ENCODE measurements around the gene SYNE1. TPM values are rescaled to one million over a fixed set of nuclear protein-coding genes. Genes with fewer than 3 reads are reported as not detected.

Gene SYNE1
- total and polyA plus RNA-seq, 10 donors: 27.8 to 336 (median 247) TPM

DNA sequence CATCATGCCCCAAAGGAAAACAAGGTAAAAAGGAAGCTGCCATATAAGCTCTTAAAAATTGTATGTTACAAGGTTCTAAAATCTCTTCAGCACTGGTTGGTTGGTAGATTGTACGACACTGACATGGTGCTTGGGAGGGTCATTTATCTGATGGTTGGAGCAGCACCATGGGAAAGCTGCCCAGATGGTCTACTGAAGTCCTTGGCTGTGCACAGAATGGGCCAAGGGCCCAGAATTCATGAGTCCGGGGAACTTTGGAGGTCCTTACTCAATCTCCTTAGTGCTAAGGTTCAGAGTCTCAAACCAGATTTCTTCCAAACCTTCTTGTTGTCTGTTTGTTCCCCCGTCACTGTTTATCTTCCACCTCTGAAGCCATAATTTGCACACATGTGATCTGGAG, 515.3 kb downstream of the SYNE1 start:
- peaks cover 0 to 4% (median 0%) of the 10 kb centered on the region in 6 donors for H3K4me1 ChIP-seq
- intact Hi-C loops (cut with DNase I; ENCODE audit: low total_unique reads): loop anchor here (10.0 kb wide), 1 partner anchor 427 kb away; no protein-coding TSS in a partner anchor
- no peaks in the 10 kb centered on the region for H3K27me3 ChIP-seq (replicated peaks in 1 of 7)
- TF ChIP-seq POLR2AphosphoS5 (IDR thresholded peaks at IDR 0.05) (no peak), POLR2A (IDR thresholded peaks at IDR 0.05) (no peak)
- TF ChIP-seq, protein P1, sequence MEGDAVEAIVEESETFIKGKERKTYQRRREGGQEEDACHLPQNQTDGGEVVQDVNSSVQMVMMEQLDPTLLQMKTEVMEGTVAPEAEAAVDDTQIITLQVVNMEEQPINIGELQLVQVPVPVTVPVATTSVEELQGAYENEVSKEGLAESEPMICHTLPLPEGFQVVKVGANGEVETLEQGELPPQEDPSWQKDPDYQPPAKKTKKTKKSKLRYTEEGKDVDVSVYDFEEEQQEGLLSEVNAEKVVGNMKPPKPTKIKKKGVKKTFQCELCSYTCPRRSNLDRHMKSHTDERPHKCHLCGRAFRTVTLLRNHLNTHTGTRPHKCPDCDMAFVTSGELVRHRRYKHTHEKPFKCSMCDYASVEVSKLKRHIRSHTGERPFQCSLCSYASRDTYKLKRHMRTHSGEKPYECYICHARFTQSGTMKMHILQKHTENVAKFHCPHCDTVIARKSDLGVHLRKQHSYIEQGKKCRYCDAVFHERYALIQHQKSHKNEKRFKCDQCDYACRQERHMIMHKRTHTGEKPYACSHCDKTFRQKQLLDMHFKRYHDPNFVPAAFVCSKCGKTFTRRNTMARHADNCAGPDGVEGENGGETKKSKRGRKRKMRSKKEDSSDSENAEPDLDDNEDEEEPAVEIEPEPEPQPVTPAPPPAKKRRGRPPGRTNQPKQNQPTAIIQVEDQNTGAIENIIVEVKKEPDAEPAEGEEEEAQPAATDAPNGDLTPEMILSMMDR (IDR thresholded peaks at IDR 0.05 in 8 of 11, conservative IDR thresholded peaks at IDR 0.05 in 3 of 11): no peak
- H3K9me3 ChIP-seq: no peaks in the 10 kb centered on the region
- no peak overlapping the region for H3K4me3 ChIP-seq
- H3K27ac ChIP-seq: no peak overlapping the region
- 59 to 94% (median 79%) methylated on average over 3 of the region's 3 CpGs for WGBS, 5 donors
- no peak for DNase-seq
- H3K36me3 ChIP-seq: peaks cover 4 to 89% (median 58%) of the 10 kb centered on the region in 6 donors

DNA sequence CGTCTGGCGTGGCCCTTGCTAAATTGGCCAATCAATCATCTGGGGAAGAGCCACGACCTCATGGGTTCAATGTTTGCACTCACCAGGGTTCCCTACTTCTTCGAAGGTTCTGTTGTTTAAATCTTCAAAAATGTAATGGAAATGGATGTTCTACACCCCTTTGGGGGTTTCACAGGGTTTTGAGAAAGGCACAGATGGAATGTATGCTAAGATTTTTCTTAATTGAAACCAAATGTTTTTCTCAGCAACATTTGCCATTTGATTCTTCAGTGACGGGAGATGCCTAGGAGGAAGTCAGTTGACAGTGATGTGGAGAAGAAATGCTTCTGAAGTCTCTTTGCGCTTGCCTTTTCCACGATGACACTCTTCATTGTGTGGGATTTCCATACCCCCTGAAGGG, 517.3 kb downstream of the SYNE1 start:
- intact Hi-C loops (cut with DNase I; ENCODE audit: low total_unique reads): loop anchor here (10.0 kb wide), 1 partner anchor 425 kb away; no protein-coding TSS in a partner anchor
- Histone ChIP-seq H3K27ac (no peak overlapping the region), H3K4me3 (no peak overlapping the region), H3K4me1 (peaks cover 0 to 4% (median 0%) of the 10 kb centered on the region in 6 donors), H3K27me3 (replicated peaks in 1 of 7) (no peaks in the 10 kb centered on the region), H3K36me3 (peaks cover 4 to 68% (median 50%) of the 10 kb centered on the region in 6 donors), H3K9me3 (no peaks in the 10 kb centered on the region)
- 79 to 87% (median 83%) methylated on average over 7 of the region's 7 CpGs for WGBS, 5 donors
- no peak for TF ChIP-seq POLR2AphosphoS5 (IDR thresholded peaks at IDR 0.05)
- DNase-seq: no peak

DNA sequence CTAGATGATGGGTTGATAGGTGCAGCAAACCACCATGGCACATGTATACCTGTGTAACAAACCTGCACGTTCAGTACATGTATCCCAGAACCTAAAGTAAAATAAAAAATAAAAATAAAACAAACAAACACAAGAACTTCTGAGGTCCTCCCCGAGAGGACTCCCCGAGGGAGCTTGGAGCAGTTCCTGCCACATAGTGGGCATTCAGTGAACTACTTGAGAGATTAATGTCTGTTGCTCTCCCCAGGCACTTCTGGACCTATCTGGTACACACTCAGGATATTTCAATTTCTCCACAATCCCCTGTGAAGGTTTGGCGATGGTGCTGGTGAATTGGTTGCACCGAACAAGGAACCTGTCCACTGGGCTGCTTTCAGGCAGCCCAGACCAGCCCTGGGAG, 518.5 kb downstream of the SYNE1 start:
- Histone ChIP-seq H3K9me3 (no peaks in the 10 kb centered on the region), H3K36me3 (peaks cover 4 to 57% (median 42%) of the 10 kb centered on the region in 6 donors), H3K27ac (no peak overlapping the region), H3K27me3 (replicated peaks in 1 of 7) (no peaks in the 10 kb centered on the region), H3K4me1 (peaks cover 0 to 4% (median 0%) of the 10 kb centered on the region in 6 donors), H3K4me3 (no peak overlapping the region)
- no peak for DNase-seq
- WGBS, 5 donors: 86 to 94% (median 91%) methylated on average over 5 of the region's 5 CpGs
- intact Hi-C loops (cut with DNase I; ENCODE audit: low total_unique reads): no loop called here
- TF ChIP-seq, protein P1 (IDR thresholded peaks at IDR 0.05 in 8 of 11, conservative IDR thresholded peaks at IDR 0.05 in 3 of 11): no peak
- TF ChIP-seq POLR2A (IDR thresholded peaks at IDR 0.05) (no peak), POLR2AphosphoS5 (IDR thresholded peaks at IDR 0.05) (no peak)

DNA sequence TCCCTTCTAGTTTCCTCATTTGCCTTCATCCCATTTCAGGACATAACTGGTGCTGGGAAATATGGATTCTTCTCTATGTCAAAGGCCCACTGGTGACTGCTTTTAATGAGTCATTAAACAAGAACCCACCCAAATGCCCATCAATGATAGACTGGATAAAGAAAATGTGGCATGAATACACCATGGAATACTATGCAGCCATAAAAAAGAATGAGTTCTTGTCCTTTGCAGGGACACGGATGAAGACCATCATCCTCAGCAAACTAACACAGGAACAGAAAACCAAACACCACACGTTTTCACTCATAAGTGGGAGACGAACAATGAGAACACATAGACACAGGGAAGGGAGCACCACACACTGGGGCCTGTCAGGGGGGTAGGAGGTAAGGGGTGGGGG, 518.9 kb downstream of the SYNE1 start:
- no peaks in the 10 kb centered on the region for H3K9me3 ChIP-seq
- no peaks in the 10 kb centered on the region for H3K27me3 ChIP-seq (replicated peaks in 1 of 7)
- TF ChIP-seq POLR2AphosphoS5 (IDR thresholded peaks at IDR 0.05) (no peak), POLR2A (IDR thresholded peaks at IDR 0.05) (no peak)
- TF ChIP-seq, protein P1 (IDR thresholded peaks at IDR 0.05 in 8 of 11, conservative IDR thresholded peaks at IDR 0.05 in 3 of 11): no peak
- no peak overlapping the region for H3K4me3 ChIP-seq
- no peak for DNase-seq
- peaks cover 4 to 52% (median 38%) of the 10 kb centered on the region in 6 donors for H3K36me3 ChIP-seq
- intact Hi-C loops (cut with DNase I; ENCODE audit: low total_unique reads): no loop called here
- H3K4me1 ChIP-seq: peaks cover 0 to 4% (median 0%) of the 10 kb centered on the region in 6 donors
- WGBS, 5 donors: 90 to 100% (median 95%) methylated on average over 3 of the region's 3 CpGs
- H3K27ac ChIP-seq: peak overlapping the region in 1 of 8 donors; percentile 16
